Activated CD8-positive, alpha-beta memory T cell treated with anti-CD3 and anti-CD28 coated beads, Interleukin-2, amount 50 U/mL, for 48 hours (primary cell): ENCODE data around the gene PLXNA1.

ENCODE experiments used
- DNase-seq: peaks from one replicate; pipeline ENCODE4 v3.0.0-alpha.2; 2020

Gene PLXNA1

DNA sequence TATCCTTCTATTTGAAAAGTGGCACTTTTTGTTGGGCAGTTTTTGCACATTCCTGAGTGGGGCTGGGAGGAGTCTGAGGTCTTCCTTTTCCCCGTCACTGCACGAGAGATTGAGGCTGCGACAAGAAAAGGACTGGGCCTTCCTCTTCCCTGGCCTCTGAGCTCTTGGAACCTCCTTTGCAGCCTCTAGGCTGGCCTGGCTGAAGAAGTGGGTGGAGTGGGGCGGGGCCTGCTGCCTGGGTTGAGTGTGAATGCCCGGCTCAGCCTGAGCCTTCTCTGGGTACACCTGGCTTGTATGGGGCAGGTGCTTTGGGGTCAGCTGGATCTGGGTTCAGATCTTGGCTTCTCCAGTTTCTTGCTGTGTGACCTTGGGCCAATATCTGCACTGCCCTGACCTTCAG is 43.1 kb downstream of the PLXNA1 start:
- no peak for DNase-seq

DNA sequence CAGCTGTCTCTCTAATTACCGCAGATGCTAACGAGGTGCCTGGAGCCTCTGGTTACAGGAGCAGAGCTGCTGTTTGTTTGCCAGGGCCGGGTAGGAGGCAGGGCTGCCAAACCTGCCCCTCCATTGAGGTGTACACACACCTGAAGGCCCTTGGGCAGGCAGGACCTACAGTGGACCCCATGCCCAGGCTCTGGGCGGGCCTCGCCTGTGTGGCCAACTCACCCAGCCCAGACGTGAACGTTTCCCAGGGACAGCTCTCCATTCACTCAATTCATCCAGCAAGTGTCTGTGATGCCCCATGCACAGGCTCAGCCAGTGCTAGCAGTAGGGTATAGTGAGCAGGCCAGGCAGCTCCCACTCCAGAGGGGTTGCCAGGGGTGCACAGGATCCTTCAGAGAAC is 43.7 kb downstream of the PLXNA1 start:
- DNase-seq, result no peak

- no peak for DNase-seq
Observed at GRCh38 chr3:127027061-127027735, 44.3 kb downstream of the PLXNA1 start.

DNA sequence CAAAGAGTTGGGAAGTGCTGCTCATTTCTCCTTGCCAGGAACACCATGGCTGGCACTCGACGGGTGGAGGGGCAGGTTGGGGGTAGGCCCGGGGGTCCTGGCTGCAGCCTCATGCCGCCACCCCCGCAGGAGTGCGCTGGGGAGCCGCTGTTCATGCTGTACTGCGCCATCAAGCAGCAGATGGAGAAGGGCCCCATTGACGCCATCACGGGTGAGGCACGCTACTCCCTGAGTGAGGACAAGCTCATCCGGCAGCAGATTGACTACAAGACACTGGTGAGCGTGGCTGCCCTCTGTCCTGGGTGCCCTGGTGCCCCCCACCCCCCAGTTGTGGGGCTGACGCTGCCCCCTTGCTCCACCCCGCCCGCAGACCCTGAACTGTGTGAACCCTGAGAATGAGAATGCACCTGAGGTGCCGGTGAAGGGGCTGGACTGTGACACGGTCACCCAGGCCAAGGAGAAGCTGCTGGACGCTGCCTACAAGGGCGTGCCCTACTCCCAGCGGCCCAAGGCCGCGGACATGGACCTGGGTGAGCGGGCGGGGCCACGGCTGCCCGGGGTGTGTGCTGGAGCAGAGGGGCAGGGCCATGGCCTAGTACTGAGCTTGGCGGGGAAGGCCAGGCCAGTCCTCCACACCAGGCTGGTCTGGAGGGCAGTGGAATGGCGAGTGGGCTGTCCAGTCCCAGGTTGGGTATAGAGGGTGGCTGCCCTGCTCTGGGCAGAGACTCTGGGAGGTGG is 45.1 kb downstream of the PLXNA1 start:
- DNase-seq, result no peak

DNA sequence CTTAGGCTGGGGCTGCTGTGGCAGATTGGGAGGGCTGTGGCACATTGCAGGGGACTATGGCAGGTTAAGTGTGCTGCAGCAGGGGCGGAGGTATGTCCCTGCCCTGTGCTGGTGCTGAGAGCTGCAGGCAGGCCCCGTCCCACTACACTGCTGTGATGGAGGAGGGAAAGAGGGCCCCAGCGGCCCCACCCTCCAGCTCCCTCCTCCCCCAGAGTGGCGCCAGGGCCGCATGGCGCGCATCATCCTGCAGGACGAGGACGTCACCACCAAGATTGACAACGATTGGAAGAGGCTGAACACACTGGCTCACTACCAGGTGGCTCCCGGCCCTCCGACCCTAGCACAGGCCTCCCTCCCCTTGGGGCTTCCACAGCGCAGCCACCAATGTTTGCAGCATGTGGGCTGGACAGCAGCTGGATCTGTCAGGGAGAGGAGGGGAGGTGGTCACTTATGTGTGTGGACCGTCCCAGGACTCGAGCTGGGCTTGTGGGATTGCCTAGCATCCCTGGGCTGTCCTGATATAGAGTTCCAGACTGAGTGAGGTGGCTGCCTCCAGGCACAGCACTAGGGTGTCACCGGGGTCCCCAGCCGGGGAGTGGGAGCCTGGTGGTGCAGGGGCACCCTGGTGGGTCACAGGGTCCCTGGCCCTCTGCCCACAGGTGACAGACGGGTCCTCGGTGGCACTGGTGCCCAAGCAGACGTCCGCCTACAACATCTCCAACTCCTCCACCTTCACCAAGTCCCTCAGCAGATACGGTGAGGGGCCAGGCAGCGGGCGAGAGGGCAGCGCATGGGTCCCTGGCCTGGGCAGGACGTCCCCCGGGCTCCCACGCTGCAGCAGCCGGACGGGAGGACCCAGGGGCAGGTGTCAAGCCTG is 46.1 kb downstream of the PLXNA1 start:
- DNase-seq, result no peak

DNA sequence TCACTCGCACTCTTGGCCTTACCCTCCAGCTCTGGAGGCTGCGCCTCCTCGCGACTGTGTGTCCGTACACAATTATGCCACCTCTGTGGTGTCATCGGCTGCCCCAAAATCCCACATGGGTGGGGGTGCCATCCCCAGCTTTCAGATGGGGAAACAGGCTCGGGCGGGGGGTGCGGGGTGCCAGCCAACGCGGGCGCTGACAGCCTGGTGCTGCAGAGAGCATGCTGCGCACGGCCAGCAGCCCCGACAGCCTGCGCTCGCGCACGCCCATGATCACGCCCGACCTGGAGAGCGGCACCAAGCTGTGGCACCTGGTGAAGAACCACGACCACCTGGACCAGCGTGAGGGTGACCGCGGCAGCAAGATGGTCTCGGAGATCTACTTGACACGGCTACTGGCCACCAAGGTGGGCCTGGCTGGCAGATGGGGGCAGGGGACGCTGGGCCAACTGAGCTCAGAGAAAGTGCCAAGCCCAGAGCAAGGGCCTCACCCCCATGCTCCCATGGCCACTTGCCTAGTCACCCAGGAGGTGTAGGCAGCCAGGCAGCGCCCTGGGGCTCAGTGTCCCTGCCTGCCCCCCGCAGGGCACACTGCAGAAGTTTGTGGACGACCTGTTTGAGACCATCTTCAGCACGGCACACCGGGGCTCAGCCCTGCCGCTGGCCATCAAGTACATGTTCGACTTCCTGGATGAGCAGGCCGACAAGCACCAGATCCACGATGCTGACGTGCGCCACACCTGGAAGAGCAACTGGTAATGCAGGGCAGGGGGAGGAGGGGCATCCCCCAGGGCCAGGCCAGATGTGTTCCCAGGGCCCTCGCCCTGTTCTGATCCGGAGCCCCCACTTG is 47.0 kb downstream of the PLXNA1 start:
- no peak for DNase-seq

DNA sequence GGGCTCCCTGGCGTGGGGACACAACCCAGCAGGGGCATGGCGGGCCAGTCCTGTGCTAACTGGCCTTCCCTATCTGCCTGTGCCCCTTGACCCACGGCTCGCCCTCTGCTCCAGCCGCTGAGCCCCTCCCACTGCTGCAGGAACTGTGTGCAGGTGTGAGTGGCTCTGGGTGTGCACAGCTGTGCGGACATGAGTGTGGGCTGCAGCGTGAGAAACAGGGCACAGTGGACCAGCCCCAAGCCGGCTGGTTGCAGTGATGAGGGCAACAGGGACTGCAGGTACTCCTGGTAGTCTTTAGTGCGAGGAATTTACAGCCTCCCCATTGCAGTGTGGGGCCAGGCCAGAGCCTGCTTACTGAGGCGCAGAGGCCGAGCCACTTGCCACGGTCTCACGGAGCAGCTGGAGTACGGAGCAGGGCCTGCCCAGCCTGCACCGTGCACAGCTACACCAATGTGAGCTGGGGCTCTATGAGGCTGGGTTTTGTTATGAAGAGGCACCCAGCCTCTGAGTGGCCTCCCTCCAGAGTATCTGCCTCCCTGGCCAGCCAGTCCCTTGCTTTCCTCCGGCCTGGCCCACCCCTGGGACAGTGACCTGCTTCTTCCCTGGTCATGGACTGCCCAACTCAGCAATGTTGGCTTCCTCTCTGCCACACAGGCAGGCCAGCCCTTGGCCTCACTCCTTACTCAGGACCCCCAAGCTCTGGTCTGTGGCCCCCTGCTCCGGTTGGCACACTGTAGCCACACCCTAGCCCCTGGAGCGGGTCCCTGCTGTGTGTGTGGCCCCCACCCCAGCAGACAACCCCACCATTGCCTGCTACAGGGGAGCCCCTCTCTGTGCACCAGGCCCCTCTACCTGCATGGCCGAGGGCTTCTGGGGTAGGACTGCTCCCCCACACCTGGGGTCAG is 47.8 kb downstream of the PLXNA1 start:
- no peak for DNase-seq

- no peak for DNase-seq
Observed at GRCh38 chr3:127031413-127031810, 48.5 kb downstream of the PLXNA1 start.

DNA sequence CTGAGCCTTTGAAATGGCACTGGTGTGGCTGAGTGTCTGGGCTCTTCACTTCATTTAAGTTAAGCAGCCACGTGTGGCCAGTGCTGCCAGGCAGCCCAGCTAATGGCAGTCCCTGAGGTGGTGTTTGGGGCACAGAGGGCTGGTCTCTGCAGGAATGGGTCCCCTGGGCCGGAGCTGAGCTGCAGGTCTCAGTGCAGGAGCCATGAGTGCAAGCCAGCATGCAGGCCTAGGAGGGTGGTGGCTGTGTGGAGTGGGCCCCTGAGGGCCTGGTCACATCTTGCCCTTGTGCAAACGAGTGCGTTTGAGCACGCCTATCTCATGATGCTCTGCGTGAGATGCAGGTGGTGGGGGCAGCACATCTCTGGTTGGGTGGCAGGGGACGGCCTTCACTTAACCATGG is 48.9 kb downstream of the PLXNA1 start:
- no peak for DNase-seq

DNA sequence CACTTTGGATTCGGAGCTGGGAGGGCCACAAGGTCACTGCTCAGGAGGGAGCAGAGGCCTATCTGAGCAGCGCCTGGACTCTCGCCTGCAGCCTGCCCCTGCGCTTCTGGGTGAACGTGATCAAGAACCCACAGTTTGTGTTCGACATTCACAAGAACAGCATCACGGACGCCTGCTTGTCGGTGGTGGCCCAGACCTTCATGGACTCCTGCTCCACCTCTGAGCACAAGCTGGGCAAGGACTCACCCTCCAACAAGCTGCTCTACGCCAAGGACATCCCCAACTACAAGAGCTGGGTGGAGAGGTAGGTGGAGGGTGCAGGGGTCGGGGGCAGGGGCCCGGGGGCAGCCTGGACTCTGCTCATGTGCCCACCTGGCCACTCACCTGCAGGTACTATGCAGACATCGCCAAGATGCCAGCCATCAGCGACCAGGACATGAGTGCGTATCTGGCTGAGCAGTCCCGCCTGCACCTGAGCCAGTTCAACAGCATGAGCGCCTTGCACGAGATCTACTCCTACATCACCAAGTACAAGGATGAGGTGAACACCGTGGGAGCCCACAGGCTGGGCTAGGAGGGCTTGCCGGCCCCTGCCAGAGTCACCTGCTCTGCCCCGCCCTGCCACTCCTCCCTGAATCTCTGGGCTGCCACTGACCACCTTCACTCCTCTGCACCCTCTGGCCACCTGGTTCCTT is 49.5 kb downstream of the PLXNA1 start:
- no peak for DNase-seq
